Heart left ventricle (tissue), 16 donors: Measurements from ENCODE around the gene CTRB2. TPM values are rescaled to one million over a fixed set of nuclear protein-coding genes. Genes with fewer than 3 reads are reported as not detected.

ENCODE experiments used
- ATAC-seq, 4 donors: fragments of 200-7000 bp; cut with Tn5 transposase; one replicate each; pipeline ENCODE4 v1.9.1; 2020 to 2022; ENCODE audit warnings: moderate library complexity in 4 of 4, mild to moderate bottlenecking in 3 of 4, moderate number of reproducible peaks in 1 of 4
- DNase-seq, 5 donors: peaks; one replicate each; pipeline ENCODE4 v3.0.0-alpha.2; 2020
- H3K27ac ChIP-seq, 12 donors: fragments of 200-600 bp; sonication (generic) in 4 of 12; one replicate each; pipeline versions ENCODE4 v1.5.0 to v1.8.0; 2016 to 2022; ENCODE audit warnings: mild to moderate bottlenecking in 2 of 12
- H3K27me3 ChIP-seq, 9 donors: fragments of 200-600 bp; sonication (generic) in 2 of 9; one replicate each; pipeline versions ENCODE4 v1.5.1 to v1.8.0; 2016 to 2022; ENCODE audit warnings: mild to moderate bottlenecking in 3 of 9
- H3K36me3 ChIP-seq, 9 donors: fragments of 200-600 bp; sonication (generic) in 2 of 9; one replicate each; pipeline versions ENCODE4 v1.5.0 to v1.8.0; 2018 to 2022; ENCODE audit warnings: mild to moderate bottlenecking in 2 of 9
- H3K4me1 ChIP-seq, 12 donors: fragments of 200-600 bp; sonication (generic) in 4 of 12; one replicate each; pipeline versions ENCODE4 v1.5.0 to v1.8.0; 2016 to 2022; ENCODE audit warnings: mild to moderate bottlenecking in 3 of 12
- H3K4me3 ChIP-seq, 12 donors: fragments of 200-600 bp; sonication (generic) in 4 of 12; one replicate each; pipeline versions ENCODE4 v1.5.0 to v1.8.0; 2017 to 2022; ENCODE audit warnings: mild to moderate bottlenecking in 9 of 12, moderate library complexity in 4 of 12
- H3K9me3 ChIP-seq, 12 donors: fragments of 200-600 bp; sonication (generic) in 4 of 12; one replicate each; pipeline versions ENCODE4 v1.5.0 to v1.8.0; 2016 to 2022; ENCODE audit warnings: mild to moderate bottlenecking in 1 of 12
- CTCF ChIP-seq, 12 donors: fragments of 200-600 bp; sonication (generic) in 4 of 12; IDR thresholded peaks; one replicate each; pipeline versions ENCODE4 v1.5.0 to v1.8.0; 2018 to 2022; ENCODE audit warnings: antibody characterized with exemption in 12 of 12, mild to moderate bottlenecking in 5 of 12
- POLR2A ChIP-seq, 2 donors: fragments of 450-650 bp; IDR thresholded peaks; one replicate each; pipeline ENCODE4 v1.6.1; 2017; ENCODE audit warnings: antibody characterized with exemption in 2 of 2, mild to moderate bottlenecking in 2 of 2, moderate library complexity in 2 of 2
- WGBS, 4 donors: extraction: QIAGEN DNeasy Blood & Tissue Kit in 2 of 4; methylation state at CpG; one replicate each; pipeline versions ENCODE4 v1.1.5 to v1.1.7; 2013 to 2018; 5-methylcytosine and 5-hydroxymethylcytosine counted together
- intact Hi-C, 10 donors: fragments of 100-400 bp; cut with DNase I; formaldehyde crosslinking; loops; one replicate each; pipeline versions ENCODE4 v1.11.1 to v1.14.2; 2022
- polyA plus RNA-seq, 2 donors: library from polyadenylated mRNA; stranded (reverse); fragments of 200-250 nt; gene quantifications; one replicate each; pipeline ENCODE4 v1.2.3, GENCODE V29; 2013
- total RNA-seq, 9 donors: library from RNA; depleted of rRNA in 2 of 9; stranded (reverse); fragments of >200 nt in 2 of 9; fragmentation: NEBNext Ultra II Directional in 3 of 9; extraction: Animal tissue kit (Norgen Biotek cat#: 25700) in 3 of 9; gene quantifications; one replicate each; pipeline versions ENCODE4 v1.1.0 to v1.2.4, GENCODE V29; 2016 to 2023
- donor health status: ischemic (EF 13 %, LVEDD 7.1; RV severe dilation, severe dysfunction).
- donor health status: healthy with polysubstance abuse.
- donor health status: DM: no; HTN: yes; CAD: no.
- donor health status: DM: no; HTN: no; CAD: no.
- donor health status: ischemic (EF 25% LVEDD 6.9; RV normal size, moderate dysfunction).
- donor health status: ischemic (EF 25% LVEDD 5.7; RV mildly dilated, moderate dysfunction).
- donor health status: healthy.
- donor health status: DM: yes; HTN: yes; CAD: no.
- donor health status: ischemic (EF 35%, LVEDD 5.7; RV mildly dilated, moderate dysfunction).
- donor health status: nonischemic (EF 11% LVEDD 7.7; RV severe dilation, severe dysfunction).
- donor health status: DM: yes; HTN: yes; CAD: no.
- donor health status: PGD.
- donor health status: ischemic (EF 29% LVEDD 5.4; RV normal size, mild dysfunction).
- donor health status: nonischemic (EF 23%, LVEDD 6.1; RV moderate dilation, normal function).

Gene CTRB2
- total and polyA plus RNA-seq, 11 donors = 0.51 to 3.7 (median 2.5) TPM; not detected in 5

- 81 to 85% (median 83%) methylated on average over 12 to 18 of the region's 18 CpGs for WGBS, 4 donors
- peaks cover 0 to 50% (median 29%) of the 10 kb centered on the region in 9 donors for H3K36me3 ChIP-seq
- DNase-seq = no peak
These were observed 20.6 kb upstream of the CTRB2 start for GRCh38 chr16:75227361-75228142.

GRCh38 chr16:75226550-75227360, 19.8 kb upstream of the CTRB2 start:
- ATAC-seq (no peak), DNase-seq (no peak)
- Histone ChIP-seq H3K9me3 (no peaks in the 10 kb centered on the region), H3K27me3 (peaks cover 0 to 9% (median 0%) of the 10 kb centered on the region in 9 donors), H3K27ac (no peak overlapping the region), H3K4me3 (no peak overlapping the region), H3K4me1 (peaks cover 0 to 29% (median 10%) of the 10 kb centered on the region in 12 donors), H3K36me3 (peaks cover 0 to 44% (median 22%) of the 10 kb centered on the region in 9 donors)
- TF ChIP-seq CTCF (IDR thresholded peaks at IDR 0.05) = no peak
- no peak for TF ChIP-seq POLR2A (IDR thresholded peaks at IDR 0.05)
- intact Hi-C loops = no loop called here
- 59 to 68% (median 64%) methylated on average over 13 to 22 of the region's 22 CpGs for WGBS, 4 donors

More at GRCh38 chr16:75227361-75228142, 20.6 kb upstream of the CTRB2 start:
- Histone ChIP-seq H3K9me3 (no peaks in the 10 kb centered on the region), H3K4me1 (peaks cover 0 to 29% (median 10%) of the 10 kb centered on the region in 12 donors), H3K4me3 (no peak overlapping the region), H3K27me3 (peaks cover 0 to 9% (median 0%) of the 10 kb centered on the region in 9 donors), H3K27ac (no peak overlapping the region)
- ATAC-seq = no peak
- intact Hi-C loops = no loop called here
- TF ChIP-seq CTCF (IDR thresholded peaks at IDR 0.05) = no peak

- no peak for TF ChIP-seq CTCF (IDR thresholded peaks at IDR 0.05)
- TF ChIP-seq POLR2A (IDR thresholded peaks at IDR 0.05) = no peak
- H3K4me1 ChIP-seq = peaks cover 0 to 26% (median 10%) of the 10 kb centered on the region in 12 donors
- peaks cover 0 to 8% (median 0%) of the 10 kb centered on the region in 9 donors for H3K27me3 ChIP-seq
- DNase-seq (peak in 3 of 5 donors; percentile 20 to 43 (median 41)), ATAC-seq (peak; percentile 3 to 47 (median 12))
- H3K36me3 ChIP-seq = peaks cover 0 to 36% (median 22%) of the 10 kb centered on the region in 9 donors
- no peak overlapping the region for H3K4me3 ChIP-seq
- H3K9me3 ChIP-seq = no peaks in the 10 kb centered on the region
- 66 to 78% (median 68%) methylated on average over 24 to 26 of the region's 26 CpGs for WGBS, 4 donors
- intact Hi-C loops = loop anchor here in 7 of 10 donors (2.0 kb wide), 1 partner anchor 19 kb away; the partner anchor contains the start of gene CTRB2 (in 7 of the 7)
- no peak overlapping the region for H3K27ac ChIP-seq
These were observed 18.9 kb upstream of the CTRB2 start for GRCh38 chr16:75225678-75226515.
